ENCODE results near the gene ADM2. TPM values are rescaled to one million over a fixed set of nuclear protein-coding genes. Genes with fewer than 3 reads are reported as not detected.

The ADM2 gene
- total RNA-seq, 2 donors from 2014 or later: 0.08 TPM; not detected in 1

- no peak for TF ChIP-seq CTCF (IDR thresholded peaks at IDR 0.05)
- no peak overlapping the region for H3K27ac ChIP-seq
- DNase-seq (ENCODE audit: low spot score): no peak
- no peak overlapping the region for H3K4me3 ChIP-seq
- H3K9me3 ChIP-seq: no peaks in the 10 kb centered on the region
- H3K27me3 ChIP-seq: no peaks in the 10 kb centered on the region
- H3K36me3 ChIP-seq: peaks cover 32% of the 10 kb centered on the region
- peaks cover 0 to 24% of the 10 kb centered on the region in 2 donors for H3K4me1 ChIP-seq
Observed at GRCh38 chr22:50503475-50504145, 22.3 kb downstream of the ADM2 start.

- Histone ChIP-seq H3K4me3 (no peak overlapping the region), H3K36me3 (peaks cover 32% of the 10 kb centered on the region), H3K27ac (no peak overlapping the region), H3K9me3 (no peaks in the 10 kb centered on the region), H3K4me1 (peaks cover 0 to 33% of the 10 kb centered on the region in 2 donors), H3K27me3 (no peaks in the 10 kb centered on the region)
- DNase-seq (ENCODE audit: low spot score): no peak
- TF ChIP-seq CTCF (IDR thresholded peaks at IDR 0.05): no peak
Observed at GRCh38 chr22:50504369-50505211, 23.2 kb downstream of the ADM2 start.

GRCh38 chr22:50505276-50505775, 24.0 kb downstream of the ADM2 start:
- Histone ChIP-seq H3K4me3 (no peak overlapping the region), H3K27me3 (no peaks in the 10 kb centered on the region), H3K36me3 (peaks cover 32% of the 10 kb centered on the region), H3K4me1 (peaks cover 0 to 33% of the 10 kb centered on the region in 2 donors), H3K9me3 (no peaks in the 10 kb centered on the region), H3K27ac (no peak overlapping the region)
- no peak for DNase-seq (ENCODE audit: low spot score)
- no peak for TF ChIP-seq CTCF (IDR thresholded peaks at IDR 0.05)

GRCh38 chr22:50505776-50506610, 24.6 kb downstream of the ADM2 start:
- Histone ChIP-seq H3K4me1 (peaks cover 0 to 33% of the 10 kb centered on the region in 2 donors), H3K4me3 (peak overlapping the region in 1 of 2 donors; percentile 85), H3K27me3 (no peaks in the 10 kb centered on the region), H3K9me3 (no peaks in the 10 kb centered on the region), H3K27ac (peak overlapping the region in 1 of 2 donors; percentile 87), H3K36me3 (peaks cover 32% of the 10 kb centered on the region)
- no peak for TF ChIP-seq CTCF (IDR thresholded peaks at IDR 0.05)
- DNase-seq (ENCODE audit: low spot score): no peak

GRCh38 chr22:50506611-50507420, 25.5 kb downstream of the ADM2 start:
- Histone ChIP-seq H3K9me3 (no peaks in the 10 kb centered on the region), H3K36me3 (peaks cover 32% of the 10 kb centered on the region), H3K27ac (peak overlapping the region; percentile 87 to 89), H3K4me3 (peak overlapping the region; percentile 85 to 91), H3K27me3 (no peaks in the 10 kb centered on the region), H3K4me1 (peaks cover 0 to 33% of the 10 kb centered on the region in 2 donors)
- DNase-seq (ENCODE audit: low spot score): no peak
- TF ChIP-seq CTCF (IDR thresholded peaks at IDR 0.05): no peak

All from right atrium auricular region (tissue), 2 donors.